Aorta (tissue), 5 donors: ENCODE results near the gene TP53I11. TPM values are rescaled to one million over a fixed set of nuclear protein-coding genes. Genes with fewer than 3 reads are reported as not detected.

Experiments
- ATAC-seq: fragments of 200-7000 bp; cut with Tn5 transposase; one replicate; pipeline ENCODE4 v1.9.1; 2022; ENCODE audit warnings: moderate library complexity; ENCODE audit not compliant: low FRiP score
- DNase-seq, 2 donors: peaks; one replicate each; pipeline ENCODE4 v3.0.0-alpha.2; 2020
- H3K27ac ChIP-seq, 2 donors: one replicate each; pipeline ENCODE4 v1.5.1; 2013; ENCODE audit warnings: low read length in 2 of 2, mild to moderate bottlenecking in 2 of 2, moderate library complexity in 2 of 2, control low read depth in 1 of 2, inconsistent platforms in 1 of 2, low read depth in 1 of 2
- H3K27me3 ChIP-seq, 2 donors: one replicate each; pipeline ENCODE4 v1.6.1; 2013; ENCODE audit warnings: control low read depth in 1 of 2, low read length in 1 of 2, mild to moderate bottlenecking in 1 of 2, moderate library complexity in 1 of 2; ENCODE audit not compliant: insufficient read depth in 2 of 2, control insufficient read depth in 1 of 2
- H3K36me3 ChIP-seq, 2 donors: one replicate each; pipeline ENCODE4 v1.6.1; 2013; ENCODE audit warnings: control low read depth in 1 of 2, low read length in 1 of 2, mild to moderate bottlenecking in 1 of 2; ENCODE audit not compliant: insufficient read depth in 2 of 2, control insufficient read depth in 1 of 2
- H3K4me1 ChIP-seq, 2 donors: one replicate each; pipeline ENCODE4 v1.6.1; 2013; ENCODE audit warnings: low read length in 2 of 2, control low read depth in 1 of 2, mild to moderate bottlenecking in 1 of 2, moderate library complexity in 1 of 2; ENCODE audit not compliant: insufficient read depth in 2 of 2, control insufficient read depth in 1 of 2
- H3K4me3 ChIP-seq, 2 donors: one replicate each; pipeline ENCODE4 v1.5.1; 2013; ENCODE audit warnings: low read length in 2 of 2, control low read depth in 1 of 2, mild to moderate bottlenecking in 1 of 2
- H3K9me3 ChIP-seq: one replicate; pipeline ENCODE4 v1.6.1; 2013; ENCODE audit warnings: mild to moderate bottlenecking, low read length; ENCODE audit not compliant: control insufficient read depth
- WGBS, 2 donors: extraction: QIAGEN DNeasy Blood & Tissue Kit; methylation state at CpG; one replicate each; pipeline ENCODE4 v1.1.7; 2013; 5-methylcytosine and 5-hydroxymethylcytosine counted together
- intact Hi-C, 2 donors: fragments of 100-400 bp; cut with DNase I; formaldehyde crosslinking; loops; one replicate each; pipeline versions ENCODE4 v1.14.2 to v1.15.0; 2022
- polyA plus RNA-seq, 2 donors: library from polyadenylated mRNA; stranded (reverse); fragments of 200-250 nt; gene quantifications; one replicate each; pipeline ENCODE4 v1.2.3, GENCODE V29; 2013
- total RNA-seq, 2 donors: library from RNA; stranded (reverse); fragmentation: NEBNext Ultra II Directional; extraction: Animal tissue kit (Norgen Biotek cat#: 25700); gene quantifications; one replicate each; pipeline ENCODE4 v1.2.1, GENCODE V29; 2021
- donor health status: healthy with polysubstance abuse.
- donor health status: Bipolar disorder and iron deficiency.
- donor health status: DM: no; HTN: no; CAD: no.
- donor health status: DM: no; HTN: no; CAD: no.
- donor health status: DM: yes; HTN: yes; CAD: no.

The TP53I11 gene
- total and polyA plus RNA-seq, 4 donors, result 25.9 to 85.6 (median 45.9) TPM

GRCh38 chr11:44931466-44931865 lies 19.2 kb downstream of the TP53I11 start:
- H3K36me3 ChIP-seq, result no peaks in the 10 kb centered on the region
- H3K27ac ChIP-seq, result no peak overlapping the region
- no peak overlapping the region for H3K4me3 ChIP-seq
- no peaks in the 10 kb centered on the region for H3K9me3 ChIP-seq
- H3K4me1 ChIP-seq, result no peaks in the 10 kb centered on the region
- DNase-seq (no peak), ATAC-seq (no peak)
- 81 to 82% methylated on average over 3 of the region's 3 CpGs for WGBS, 2 donors
- intact Hi-C loops, result loop anchor here (10.0 kb wide), 2 partner anchors 363 to 403 kb away; no protein-coding TSS in a partner anchor
- no peaks in the 10 kb centered on the region for H3K27me3 ChIP-seq

DNA sequence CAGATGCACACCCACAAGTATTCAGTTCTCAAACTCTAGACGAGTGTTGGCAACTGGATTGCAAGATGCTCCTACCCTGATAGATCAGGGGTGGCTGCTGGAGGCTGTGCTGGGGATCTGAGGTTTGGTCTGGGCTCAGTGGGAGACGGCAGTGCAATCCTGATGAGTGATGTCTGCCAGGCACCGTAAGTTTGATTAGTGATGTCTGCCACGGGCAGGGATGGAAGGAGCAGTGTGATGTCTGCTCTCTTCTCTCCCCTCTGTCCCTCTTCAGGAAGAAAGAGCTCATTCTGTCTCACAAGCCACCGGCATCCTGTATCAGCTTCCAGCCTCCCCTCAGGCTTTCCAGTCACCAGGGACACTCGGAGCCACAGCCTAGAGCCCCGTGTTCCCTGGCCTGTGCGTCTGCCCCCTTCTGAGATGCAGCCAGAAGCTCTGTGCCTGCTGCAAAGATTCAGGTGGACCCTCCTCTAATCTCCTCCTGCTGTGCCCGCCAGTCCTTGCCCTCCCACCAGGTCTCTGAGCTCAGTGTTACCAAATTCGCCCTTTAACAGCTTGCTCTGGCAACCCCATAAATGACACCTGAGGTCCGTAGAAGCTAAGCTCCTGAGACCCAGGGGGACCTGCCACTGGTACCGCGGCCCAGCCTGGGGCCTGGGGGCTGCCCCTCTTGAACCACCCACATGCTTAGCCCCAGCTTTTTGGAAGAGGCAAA lies 19.9 kb downstream of the TP53I11 start:
- H3K27me3 ChIP-seq, result no peaks in the 10 kb centered on the region
- ATAC-seq (no peak), DNase-seq (no peak)
- no peaks in the 10 kb centered on the region for H3K9me3 ChIP-seq
- 68 to 80% methylated on average over 13 of the region's 13 CpGs for WGBS, 2 donors
- no peak overlapping the region for H3K4me3 ChIP-seq
- H3K27ac ChIP-seq, result no peak overlapping the region
- intact Hi-C loops, result loop anchor here (10.0 kb wide), 2 partner anchors 364 to 404 kb away; no protein-coding TSS in a partner anchor
- no peaks in the 10 kb centered on the region for H3K4me1 ChIP-seq
- H3K36me3 ChIP-seq, result no peaks in the 10 kb centered on the region

GRCh38 chr11:44928816-44929215 lies 21.9 kb downstream of the TP53I11 start:
- ATAC-seq (no peak), DNase-seq (no peak)
- WGBS, 2 donors, result 66 to 78% methylated on average over 4 of the region's 4 CpGs
- Histone ChIP-seq H3K27ac (no peak overlapping the region), H3K27me3 (no peaks in the 10 kb centered on the region), H3K4me3 (no peak overlapping the region), H3K4me1 (no peaks in the 10 kb centered on the region), H3K9me3 (no peaks in the 10 kb centered on the region), H3K36me3 (no peaks in the 10 kb centered on the region)
- intact Hi-C loops, result no loop called here

GRCh38 chr11:44928144-44928543 lies 22.5 kb downstream of the TP53I11 start:
- H3K36me3 ChIP-seq, result no peaks in the 10 kb centered on the region
- 88 to 93% methylated on average over 4 of the region's 4 CpGs for WGBS, 2 donors
- intact Hi-C loops, result no loop called here

GRCh38 chr11:44927174-44927661 lies 23.5 kb downstream of the TP53I11 start:
- ATAC-seq (peak; percentile 64), DNase-seq (peak; percentile 78 to 90)
- intact Hi-C loops, result loop anchor here in 1 of 2 donors (1.0 kb wide), 1 partner anchor 178 kb away; no protein-coding TSS in a partner anchor
- Histone ChIP-seq H3K36me3 (no peaks in the 10 kb centered on the region), H3K27ac (no peak overlapping the region), H3K4me1 (no peaks in the 10 kb centered on the region), H3K4me3 (no peak overlapping the region), H3K27me3 (no peaks in the 10 kb centered on the region), H3K9me3 (no peaks in the 10 kb centered on the region)
- WGBS, 2 donors, result 20 to 25% methylated on average over 15 to 16 of the region's 16 CpGs

More at GRCh38 chr11:44928144-44928543, 22.5 kb downstream of the TP53I11 start:
- DNase-seq (no peak), ATAC-seq (no peak)
- no peaks in the 10 kb centered on the region for H3K27me3 ChIP-seq
- H3K27ac ChIP-seq, result no peak overlapping the region
- H3K9me3 ChIP-seq, result no peaks in the 10 kb centered on the region
- H3K4me1 ChIP-seq, result no peaks in the 10 kb centered on the region
- H3K4me3 ChIP-seq, result no peak overlapping the region

- Histone ChIP-seq H3K27ac (no peak overlapping the region), H3K27me3 (no peaks in the 10 kb centered on the region), H3K9me3 (no peaks in the 10 kb centered on the region), H3K4me1 (no peaks in the 10 kb centered on the region), H3K36me3 (no peaks in the 10 kb centered on the region), H3K4me3 (no peak overlapping the region)
- 74 to 79% methylated on average over 8 of the region's 8 CpGs for WGBS, 2 donors
- ATAC-seq (no peak), DNase-seq (no peak)
- intact Hi-C loops, result no loop called here
Measured at GRCh38 chr11:44926036-44926435, 24.6 kb downstream of the TP53I11 start.

GRCh38 chr11:44923806-44924205 lies 26.9 kb downstream of the TP53I11 start:
- Histone ChIP-seq H3K4me1 (no peaks in the 10 kb centered on the region), H3K27me3 (no peaks in the 10 kb centered on the region), H3K9me3 (no peaks in the 10 kb centered on the region), H3K27ac (no peak overlapping the region), H3K36me3 (no peaks in the 10 kb centered on the region), H3K4me3 (no peak overlapping the region)
- intact Hi-C loops, result no loop called here
- no peak for ATAC-seq
- WGBS, 2 donors, result 90 to 94% methylated on average over 3 of the region's 3 CpGs
- no peak for DNase-seq

GRCh38 chr11:44923115-44923514 lies 27.6 kb downstream of the TP53I11 start:
- Histone ChIP-seq H3K36me3 (no peaks in the 10 kb centered on the region), H3K27ac (no peak overlapping the region), H3K9me3 (no peaks in the 10 kb centered on the region), H3K4me1 (no peaks in the 10 kb centered on the region), H3K27me3 (no peaks in the 10 kb centered on the region), H3K4me3 (no peak overlapping the region)
- intact Hi-C loops, result no loop called here
- ATAC-seq (no peak), DNase-seq (no peak)
- WGBS, 2 donors, result 94 to 95% methylated on average over 7 of the region's 7 CpGs

DNA sequence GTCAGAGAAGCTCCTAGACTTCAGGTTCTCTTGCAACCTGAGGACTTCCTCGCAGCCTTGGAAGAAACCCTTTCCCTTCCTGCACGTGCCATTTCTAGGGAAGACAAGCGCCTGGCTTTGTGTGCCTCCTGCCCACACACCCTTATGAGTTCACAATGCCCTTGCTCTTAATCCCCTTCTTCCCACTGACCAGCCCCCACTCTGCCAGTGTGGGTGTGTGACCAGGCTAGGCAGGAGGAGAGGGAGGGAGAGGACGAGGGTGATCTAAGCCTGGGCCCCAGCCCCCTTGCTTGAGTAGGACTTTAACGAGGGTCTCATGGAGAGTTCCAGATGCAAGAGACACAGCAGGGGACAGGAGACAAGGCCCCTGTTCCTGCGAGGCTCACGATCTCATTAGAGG lies 30.2 kb downstream of the TP53I11 start:
- no peaks in the 10 kb centered on the region for H3K4me1 ChIP-seq
- DNase-seq, result no peak
- intact Hi-C loops, result no loop called here
- H3K36me3 ChIP-seq, result no peaks in the 10 kb centered on the region
- H3K9me3 ChIP-seq, result no peaks in the 10 kb centered on the region
- H3K27me3 ChIP-seq, result no peaks in the 10 kb centered on the region
- WGBS, 2 donors, result 90 to 93% methylated on average over 7 of the region's 7 CpGs
- no peak overlapping the region for H3K27ac ChIP-seq
- ATAC-seq, result no peak
- no peak overlapping the region for H3K4me3 ChIP-seq
